Activated CD4-positive, alpha-beta T cell treated with anti-CD3 and anti-CD28 coated beads for 48 hours (primary cell): Measurements from ENCODE around the gene SV2B.

Experiments
- DNase-seq: peaks from one replicate; pipeline ENCODE4 v3.0.0-alpha.2; 2020

Gene SV2B

GRCh38 chr15:91108421-91108820 is 8.4 kb downstream of the SV2B start:
- DNase-seq = no peak

GRCh38 chr15:91109885-91110284 is 9.8 kb downstream of the SV2B start:
- no peak for DNase-seq

- DNase-seq = no peak
These were observed 10.3 kb downstream of the SV2B start for GRCh38 chr15:91110407-91110806.

GRCh38 chr15:91113030-91113429 is 13.0 kb downstream of the SV2B start:
- DNase-seq = no peak

- DNase-seq = no peak
These were observed 14.2 kb downstream of the SV2B start for GRCh38 chr15:91114301-91114700.

- DNase-seq = no peak
These were observed 16.3 kb downstream of the SV2B start for GRCh38 chr15:91116113-91117067.

- no peak for DNase-seq
These were observed 17.3 kb downstream of the SV2B start for GRCh38 chr15:91117375-91117774.

- no peak for DNase-seq
These were observed 18.9 kb downstream of the SV2B start for GRCh38 chr15:91118817-91119590.

- no peak for DNase-seq
These were observed 22.2 kb downstream of the SV2B start for GRCh38 chr15:91122296-91122695.

- no peak for DNase-seq
These were observed 24.1 kb downstream of the SV2B start for GRCh38 chr15:91124132-91124531.

GRCh38 chr15:91125162-91125561 is 25.1 kb downstream of the SV2B start:
- DNase-seq = no peak

- DNase-seq = no peak
These were observed 26.0 kb downstream of the SV2B start for GRCh38 chr15:91126080-91126479.

- DNase-seq = no peak
These were observed 27.3 kb downstream of the SV2B start for GRCh38 chr15:91127236-91127955.

GRCh38 chr15:91128016-91128415 is 28.0 kb downstream of the SV2B start:
- no peak for DNase-seq

GRCh38 chr15:91129436-91129835 is 29.4 kb downstream of the SV2B start:
- no peak for DNase-seq

- no peak for DNase-seq
These were observed 32.0 kb downstream of the SV2B start for GRCh38 chr15:91132079-91132478.

GRCh38 chr15:91133511-91133910 is 33.5 kb downstream of the SV2B start:
- no peak for DNase-seq

GRCh38 chr15:91135201-91136130 is 35.4 kb downstream of the SV2B start:
- no peak for DNase-seq

- DNase-seq = no peak
These were observed 36.4 kb downstream of the SV2B start for GRCh38 chr15:91136386-91136923.

- no peak for DNase-seq
These were observed 40.5 kb downstream of the SV2B start for GRCh38 chr15:91140601-91141000.

GRCh38 chr15:91141097-91141496 is 41.0 kb downstream of the SV2B start:
- no peak for DNase-seq
